ENCODE data around the gene ACTN4. TPM values are rescaled to one million over a fixed set of nuclear protein-coding genes. Genes with fewer than 3 reads are reported as not detected.

The ACTN4 gene
- total RNA-seq, 1 donor from 2014 or later = 315 TPM

- no peak for DNase-seq
Measured at GRCh38 chr19:38774181-38774950, 126.9 kb downstream of the ACTN4 start.

DNA sequence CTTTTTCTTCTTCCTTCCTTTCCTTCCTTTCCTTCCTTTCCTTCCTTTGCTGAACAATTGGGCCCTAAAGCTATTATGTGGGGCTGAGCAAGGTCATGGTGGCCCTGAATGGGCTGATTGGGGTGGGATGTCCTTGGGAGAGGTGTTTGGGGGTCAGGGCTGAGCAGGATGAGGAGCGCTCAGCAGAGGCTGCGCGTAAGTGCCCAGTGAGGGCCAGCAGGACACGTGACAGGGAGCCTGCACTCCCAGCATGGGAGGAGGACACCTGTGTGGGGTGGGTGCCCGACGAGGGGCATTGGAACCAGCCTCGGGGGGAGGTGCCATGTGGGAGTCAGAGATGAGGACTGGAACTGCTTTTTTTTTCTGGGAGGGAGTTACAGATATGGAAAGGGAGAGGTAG lies 131.3 kb downstream of the ACTN4 start:
- no peak for DNase-seq

DNA sequence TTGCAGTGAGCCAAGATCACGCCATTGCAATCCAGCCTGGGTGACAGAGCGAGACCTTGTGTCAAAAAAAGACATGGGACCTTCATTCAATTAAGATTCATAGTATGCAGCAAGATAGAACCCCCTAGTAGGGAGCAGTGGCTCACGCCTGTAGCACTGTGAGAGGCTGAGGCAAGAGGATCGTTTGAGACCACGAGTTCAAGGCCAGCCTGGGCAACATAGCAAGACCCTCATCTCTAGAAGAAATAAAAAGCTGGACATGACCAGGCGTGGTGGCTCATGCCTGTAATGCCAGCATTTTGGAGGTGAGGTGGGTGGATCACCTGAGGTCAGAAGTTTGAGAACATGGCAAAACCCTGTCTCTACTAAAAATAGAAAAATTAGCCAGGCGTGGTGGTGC lies 133.0 kb downstream of the ACTN4 start:
- no peak for DNase-seq

DNA sequence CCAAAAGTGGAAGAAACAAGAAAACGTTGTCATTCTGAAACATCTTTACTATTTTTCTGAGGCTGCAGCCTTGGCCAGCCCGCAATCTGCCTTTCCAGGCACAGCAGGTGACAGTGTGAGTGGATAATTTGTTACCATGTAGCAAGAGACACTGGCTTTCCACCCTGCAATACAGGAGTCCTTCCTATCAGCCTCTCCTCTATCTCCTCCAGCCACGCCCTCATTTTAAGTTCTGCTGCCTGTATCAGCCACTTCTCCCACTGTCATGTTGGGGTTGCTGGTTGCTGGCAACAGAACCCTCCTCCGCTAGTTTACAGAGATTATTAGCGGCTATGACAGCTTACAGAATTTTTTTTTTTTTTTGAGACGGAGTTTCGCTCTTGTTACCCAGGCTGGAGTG lies 133.6 kb downstream of the ACTN4 start:
- DNase-seq = no peak

Other genes with a start within 250 kb of the ACTN4 start
- gene FAM98C, start 244.6 kb upstream of the ACTN4 start, total RNA-seq = 7.3 and 12.3 TPM in 2 replicates
- gene RASGRP4, start 221.4 kb upstream of the ACTN4 start, total RNA-seq = not detected in 2 replicates
- gene RYR1, start 214.0 kb upstream of the ACTN4 start, total RNA-seq = under 0.01 and 0.14 TPM in 2 replicates
- 0.09 TPM in 1 of 2 replicates, not detected in the other for gene MAP4K1, start 29.7 kb upstream of the ACTN4 start, total RNA-seq
- 350 and 735 TPM in 2 replicates for gene EIF3K, start 28.5 kb upstream of the ACTN4 start, total RNA-seq
- 0.05 TPM in 1 of 2 replicates, not detected in the other for gene CAPN12, start 96.8 kb downstream of the ACTN4 start, total RNA-seq
- not detected in 2 replicates for gene LGALS7, start 125.9 kb downstream of the ACTN4 start, total RNA-seq
- gene LGALS7B, start 141.6 kb downstream of the ACTN4 start, total RNA-seq = 1.4 TPM in 1 of 2 replicates, not detected in the other
- gene LGALS4, start 165.3 kb downstream of the ACTN4 start, total RNA-seq = not detected in 2 replicates
- 27.6 and 32.0 TPM in 2 replicates for gene ECH1, start 184.1 kb downstream of the ACTN4 start, total RNA-seq
- gene HNRNPL, start 202.3 kb downstream of the ACTN4 start, total RNA-seq = 293 and 327 TPM in 2 replicates
- gene RINL, start 230.6 kb downstream of the ACTN4 start, total RNA-seq = 8.3 and 17.5 TPM in 2 replicates

Data from dermis blood vessel endothelial cell (primary cell).